Islet of Langerhans (tissue), 1 donor: ENCODE results near the gene SAMHD1.
"Not testable (repeated sequence)": the region's sequence is repeated elsewhere in the genome, so short reads cannot be mapped to it uniquely, and the experiment has no call there.

Experiments used
- FAIRE-seq: peaks from one replicate; lab custom pipeline; 2011; peaks lifted over from hg19 to GRCh38; lab: Jason Lieb, UNC

Gene SAMHD1

GRCh38 chr20:36956016-36956415, 4.5 kb upstream of the SAMHD1 start:
- no peak for FAIRE-seq

GRCh38 chr20:36951979-36952738, 651 bp upstream of the SAMHD1 start:
- FAIRE-seq: no peak

- no peak for FAIRE-seq
Observed at GRCh38 chr20:36950414-36951197, 902 bp downstream of the SAMHD1 start.

GRCh38 chr20:36941401-36941835, 10.1 kb downstream of the SAMHD1 start:
- FAIRE-seq: no peak

GRCh38 chr20:36937402-36937770, 14.1 kb downstream of the SAMHD1 start:
- no peak for FAIRE-seq

- not testable (repeated sequence) for FAIRE-seq
Observed at GRCh38 chr20:36936761-36937401, 14.6 kb downstream of the SAMHD1 start.

- no peak for FAIRE-seq
Observed at GRCh38 chr20:36936341-36936740, 15.2 kb downstream of the SAMHD1 start.

GRCh38 chr20:36933571-36933970, 17.9 kb downstream of the SAMHD1 start:
- not testable (repeated sequence) for FAIRE-seq

GRCh38 chr20:36932476-36933426, 18.8 kb downstream of the SAMHD1 start:
- no peak for FAIRE-seq

GRCh38 chr20:36932067-36932466, 19.4 kb downstream of the SAMHD1 start:
- not testable (repeated sequence) for FAIRE-seq

GRCh38 chr20:36929691-36930090, 21.8 kb downstream of the SAMHD1 start:
- no peak for FAIRE-seq

- FAIRE-seq: no peak
Observed at GRCh38 chr20:36929290-36929689, 22.2 kb downstream of the SAMHD1 start.

GRCh38 chr20:36927704-36928103, 23.8 kb downstream of the SAMHD1 start:
- no peak for FAIRE-seq

GRCh38 chr20:36926653-36927200, 24.8 kb downstream of the SAMHD1 start:
- no peak for FAIRE-seq

- FAIRE-seq: no peak
Observed at GRCh38 chr20:36925234-36925633, 26.3 kb downstream of the SAMHD1 start.

GRCh38 chr20:36924167-36925045, 27.1 kb downstream of the SAMHD1 start:
- FAIRE-seq: no peak

- FAIRE-seq: no peak
Observed at GRCh38 chr20:36920334-36920730, 31.2 kb downstream of the SAMHD1 start.

- FAIRE-seq: peak; percentile 94
Observed at GRCh38 chr20:36919715-36920333, 31.7 kb downstream of the SAMHD1 start.

GRCh38 chr20:36917943-36918342, 33.6 kb downstream of the SAMHD1 start:
- FAIRE-seq: no peak

GRCh38 chr20:36917240-36917639, 34.3 kb downstream of the SAMHD1 start:
- no peak for FAIRE-seq
